Measurements from ENCODE around the gene TAF3.

The TAF3 gene

DNA sequence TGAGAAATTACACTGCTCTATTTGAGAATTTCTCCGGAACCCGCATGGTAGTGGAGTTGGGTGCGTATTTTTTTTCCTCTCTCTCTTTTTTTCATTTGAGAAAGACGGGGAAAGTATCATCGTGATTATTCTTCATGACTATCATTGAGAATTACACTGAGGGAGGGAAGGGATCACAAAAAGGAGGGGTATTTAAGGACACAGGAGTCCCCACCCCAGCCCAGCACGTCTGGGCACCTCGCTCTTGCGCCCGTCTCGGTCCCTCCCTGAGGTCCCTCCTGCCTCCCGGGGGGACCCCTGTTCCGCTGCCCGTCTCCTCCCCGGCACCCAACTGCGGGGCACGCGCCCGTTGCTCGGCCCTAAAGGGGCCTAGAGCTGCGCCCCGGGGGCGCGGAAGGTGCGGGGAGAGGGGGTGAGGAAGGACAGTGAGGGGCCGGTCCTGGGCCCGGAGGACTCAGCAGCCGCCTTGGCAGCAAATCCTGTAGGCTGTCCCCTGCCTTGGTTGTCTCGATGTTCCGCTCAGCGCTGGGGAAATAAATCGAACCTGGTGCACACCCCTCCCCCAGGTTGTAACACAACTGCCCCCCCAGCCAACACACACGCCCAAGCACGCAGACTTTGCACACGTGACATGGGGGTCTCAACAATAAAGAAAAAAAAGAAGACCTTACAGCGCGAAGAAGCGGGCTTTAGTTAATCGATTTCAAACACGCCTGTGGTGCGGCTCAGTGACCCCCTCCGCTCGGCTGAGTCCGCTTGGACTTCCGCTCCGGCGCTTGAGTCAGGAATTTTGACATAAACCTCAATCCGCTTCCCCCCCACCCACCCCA, 217.6 kb downstream of the TAF3 start:
- no peak for DNase-seq

DNA sequence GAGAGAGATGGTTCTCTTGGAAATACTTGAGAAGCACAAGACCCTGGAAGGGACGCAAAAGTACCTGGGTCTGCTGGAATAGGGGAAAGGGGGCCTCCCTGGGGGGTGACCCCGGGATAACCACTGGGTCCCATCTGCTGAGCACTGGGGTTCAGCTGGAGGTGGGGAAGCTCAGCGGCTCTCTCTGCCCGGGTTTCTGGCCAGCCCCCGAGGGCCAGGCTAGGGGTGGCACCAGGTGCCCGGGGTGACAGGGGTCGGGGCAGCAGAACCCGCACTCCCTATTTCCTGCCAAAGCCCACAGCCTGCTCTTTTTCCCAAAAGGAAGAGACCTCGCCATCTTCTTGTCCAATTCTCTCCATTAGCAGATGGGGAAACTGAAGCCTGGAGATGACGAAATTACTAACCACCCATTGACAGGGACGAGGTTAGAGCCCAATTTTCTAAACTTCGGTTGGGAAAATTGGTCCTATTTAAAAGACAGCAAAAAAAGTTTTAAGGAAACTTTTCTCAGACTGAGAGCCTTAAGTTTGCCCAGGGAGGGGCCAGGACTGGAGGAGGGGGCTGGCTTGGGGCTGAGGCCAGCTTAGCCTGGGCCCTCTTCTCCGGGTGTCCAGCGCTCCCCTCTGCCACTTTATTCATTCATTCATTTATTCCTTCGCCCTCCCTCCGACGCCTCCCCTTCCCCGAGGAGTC, 218.3 kb downstream of the TAF3 start:
- no peak for DNase-seq

DNA sequence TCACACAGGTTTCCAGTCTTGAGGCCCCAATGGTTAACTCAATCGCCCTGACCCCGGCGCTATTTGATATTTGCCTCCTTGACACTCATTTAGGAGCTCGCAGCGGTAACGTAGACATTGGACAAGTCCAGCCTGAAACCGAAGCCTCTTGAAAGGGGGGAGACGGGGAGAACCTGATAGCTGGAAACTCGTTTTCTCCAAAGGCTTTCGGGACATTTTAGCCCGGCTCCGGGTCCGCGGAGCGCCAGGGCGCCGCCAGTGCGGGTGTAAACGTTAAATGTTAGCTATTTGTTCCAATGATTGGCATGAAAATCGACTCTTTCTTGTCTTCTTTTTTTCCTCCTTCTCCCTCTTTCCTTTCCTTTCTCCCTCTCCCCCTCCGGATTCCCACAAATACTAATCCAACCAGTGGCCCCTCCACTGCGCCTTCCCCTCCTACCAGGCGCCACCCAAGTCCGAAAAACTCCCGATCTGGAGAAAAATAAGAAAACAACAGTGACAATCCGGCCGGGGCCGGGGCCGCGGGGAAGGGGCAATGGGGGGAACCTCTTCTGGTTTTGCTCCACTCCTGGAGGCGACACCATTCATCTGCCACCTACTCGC, 219.0 kb downstream of the TAF3 start:
- peak; percentile 6 for DNase-seq

DNA sequence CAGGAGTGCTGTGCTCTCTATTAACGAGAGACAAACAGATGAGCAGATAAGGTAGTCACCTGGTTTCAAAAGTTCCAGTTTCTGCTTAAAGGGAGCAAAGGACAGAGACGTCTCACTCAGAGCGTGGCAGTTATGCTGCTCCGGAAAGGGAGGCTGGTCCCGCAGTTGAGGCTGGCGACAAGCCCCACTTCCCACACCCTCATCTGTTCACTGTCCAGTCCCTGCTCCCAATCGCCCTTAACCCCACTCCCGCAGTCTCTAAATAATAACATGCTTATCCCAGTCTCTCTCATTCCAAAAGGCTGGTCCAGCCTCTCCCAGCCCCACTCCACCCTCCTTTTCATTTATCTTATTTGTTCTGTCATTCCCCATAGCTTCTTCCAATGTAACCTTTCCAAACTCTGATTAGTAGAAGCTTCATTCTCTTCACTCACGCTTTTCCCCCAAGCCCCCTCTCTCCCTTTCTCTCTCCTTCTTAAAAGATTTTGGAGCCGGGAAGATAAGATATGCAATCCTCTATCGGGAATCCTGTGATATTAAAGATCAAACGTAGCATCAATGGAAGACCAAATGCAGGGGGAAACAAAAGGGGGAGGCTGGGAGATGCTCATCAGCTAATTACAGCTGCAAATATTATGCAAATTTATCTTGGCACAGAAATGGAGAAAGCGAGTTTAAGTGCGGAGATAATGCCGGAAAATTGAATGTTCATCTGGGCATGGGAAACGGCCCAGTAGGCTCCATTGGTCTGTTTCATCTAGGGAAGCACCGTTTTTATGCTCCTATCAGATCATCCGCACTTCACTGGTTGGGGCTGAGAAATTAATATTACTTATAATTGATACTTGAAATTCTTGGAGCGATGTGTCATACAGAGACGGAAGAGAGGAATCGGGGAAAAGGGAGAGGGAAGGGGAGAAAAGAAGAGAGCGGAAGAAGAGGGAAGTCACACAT, 219.9 kb downstream of the TAF3 start:
- DNase-seq: no peak

DNA sequence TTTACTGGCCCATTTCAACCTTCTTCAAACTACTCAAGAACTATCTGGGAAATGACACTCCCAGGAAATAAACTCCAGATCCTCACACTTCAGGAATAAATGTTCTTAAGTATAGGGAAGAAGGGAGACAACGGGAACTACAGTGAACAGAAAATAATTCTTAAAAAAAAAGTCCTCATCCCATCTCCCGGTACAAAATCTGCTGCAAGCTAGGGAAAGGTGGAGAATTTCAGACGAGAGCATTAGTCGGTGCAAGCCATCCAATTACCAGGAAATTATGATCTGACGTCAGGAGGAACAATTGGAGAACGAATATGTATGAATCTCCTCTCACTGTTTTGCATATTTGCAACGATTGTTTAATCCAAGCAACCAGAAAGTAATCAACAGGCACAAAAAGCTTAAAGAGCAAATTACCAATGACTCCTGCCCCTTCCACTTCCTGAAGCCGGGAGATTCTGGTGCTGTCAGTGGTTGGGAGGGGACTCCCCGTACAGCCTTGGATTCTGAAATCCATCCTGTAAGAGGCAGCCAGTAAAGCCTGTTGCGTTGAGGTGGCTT, 221.1 kb downstream of the TAF3 start:
- DNase-seq: no peak

DNA sequence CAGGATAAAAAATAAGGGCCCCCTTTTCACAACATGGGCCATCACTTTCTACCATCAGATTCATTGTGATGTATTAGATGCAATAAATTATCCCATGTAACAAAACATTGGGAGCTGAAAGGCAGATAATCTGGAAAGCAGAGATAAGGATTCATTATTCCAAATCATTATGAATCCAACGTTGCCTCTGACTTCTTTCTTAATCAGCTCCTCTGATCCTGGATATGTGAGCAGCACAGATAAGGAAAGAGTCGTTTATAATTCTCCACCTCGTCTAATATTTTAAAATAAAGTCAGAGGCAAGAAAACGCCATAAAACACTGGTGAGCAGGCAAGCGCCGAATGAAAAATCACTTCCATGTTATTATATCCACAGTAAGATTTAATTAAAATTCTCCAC, 222.3 kb downstream of the TAF3 start:
- no peak for DNase-seq

DNA sequence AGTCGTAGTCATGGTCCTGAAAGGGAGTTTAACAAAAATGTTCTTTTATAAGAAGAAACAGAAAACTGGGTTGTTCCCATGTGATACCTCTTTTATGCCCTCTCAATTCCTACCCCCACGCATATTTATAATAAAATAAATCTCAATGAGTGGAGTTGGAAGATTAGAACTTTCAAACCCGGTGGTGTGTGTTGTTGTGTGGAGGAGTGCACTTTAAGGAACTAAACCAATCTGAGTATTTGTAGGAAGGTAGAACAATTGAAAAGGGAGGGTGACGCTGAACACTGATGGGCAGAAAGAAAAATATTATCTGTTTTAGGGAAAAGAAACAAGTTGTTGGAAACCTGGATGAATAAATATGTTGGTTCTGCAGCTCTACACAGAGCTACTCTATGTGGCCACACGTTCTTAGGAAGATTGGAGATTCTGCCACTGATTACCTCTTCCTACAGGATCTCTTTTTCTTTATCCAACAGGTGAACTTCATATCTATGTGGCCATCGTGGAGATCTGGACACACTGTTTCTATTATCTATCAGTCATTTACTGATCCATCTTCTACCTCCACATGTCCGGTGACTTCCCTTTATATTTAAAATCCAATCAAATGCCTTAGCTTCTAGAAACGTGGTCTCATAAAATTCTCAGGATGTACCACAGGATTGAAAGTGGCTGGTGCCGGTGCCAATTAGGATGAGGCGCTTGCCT, 223.1 kb downstream of the TAF3 start:
- DNase-seq: no peak

DNA sequence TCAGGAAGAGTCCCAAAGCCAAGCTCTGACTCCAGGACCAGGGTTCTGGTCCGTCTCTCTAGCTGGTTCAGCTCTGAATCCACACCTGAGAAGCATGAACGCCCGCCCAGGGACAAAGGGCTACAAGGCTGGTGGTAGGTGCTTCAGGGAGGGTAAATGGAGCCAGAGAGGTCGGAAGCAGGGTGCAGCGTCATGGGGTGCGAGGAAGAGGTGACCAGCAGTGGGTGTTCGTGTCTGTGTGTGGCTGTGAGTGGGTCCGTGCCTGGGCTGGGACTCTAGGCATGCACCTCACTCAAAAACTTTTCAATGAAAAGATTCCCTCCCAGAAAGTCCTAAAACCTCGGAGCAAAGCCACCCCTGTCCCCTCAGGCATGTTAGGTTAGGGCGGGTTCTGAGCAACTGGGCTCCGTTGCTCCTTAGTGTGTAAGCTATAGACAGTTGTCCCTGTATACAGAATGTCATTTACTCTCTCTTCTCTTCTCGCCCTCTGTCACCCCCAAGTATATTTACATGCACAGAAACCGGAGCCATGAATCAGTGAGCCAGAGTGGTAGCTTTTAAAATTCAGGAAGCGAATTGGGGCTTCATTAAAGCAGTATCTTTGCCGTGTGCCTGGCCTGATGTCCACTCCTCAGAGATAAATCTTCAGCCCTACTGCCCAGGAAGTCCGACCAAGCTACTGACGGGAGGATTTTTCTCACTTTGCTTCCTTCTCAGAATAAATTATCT, 223.9 kb downstream of the TAF3 start:
- DNase-seq: no peak

DNA sequence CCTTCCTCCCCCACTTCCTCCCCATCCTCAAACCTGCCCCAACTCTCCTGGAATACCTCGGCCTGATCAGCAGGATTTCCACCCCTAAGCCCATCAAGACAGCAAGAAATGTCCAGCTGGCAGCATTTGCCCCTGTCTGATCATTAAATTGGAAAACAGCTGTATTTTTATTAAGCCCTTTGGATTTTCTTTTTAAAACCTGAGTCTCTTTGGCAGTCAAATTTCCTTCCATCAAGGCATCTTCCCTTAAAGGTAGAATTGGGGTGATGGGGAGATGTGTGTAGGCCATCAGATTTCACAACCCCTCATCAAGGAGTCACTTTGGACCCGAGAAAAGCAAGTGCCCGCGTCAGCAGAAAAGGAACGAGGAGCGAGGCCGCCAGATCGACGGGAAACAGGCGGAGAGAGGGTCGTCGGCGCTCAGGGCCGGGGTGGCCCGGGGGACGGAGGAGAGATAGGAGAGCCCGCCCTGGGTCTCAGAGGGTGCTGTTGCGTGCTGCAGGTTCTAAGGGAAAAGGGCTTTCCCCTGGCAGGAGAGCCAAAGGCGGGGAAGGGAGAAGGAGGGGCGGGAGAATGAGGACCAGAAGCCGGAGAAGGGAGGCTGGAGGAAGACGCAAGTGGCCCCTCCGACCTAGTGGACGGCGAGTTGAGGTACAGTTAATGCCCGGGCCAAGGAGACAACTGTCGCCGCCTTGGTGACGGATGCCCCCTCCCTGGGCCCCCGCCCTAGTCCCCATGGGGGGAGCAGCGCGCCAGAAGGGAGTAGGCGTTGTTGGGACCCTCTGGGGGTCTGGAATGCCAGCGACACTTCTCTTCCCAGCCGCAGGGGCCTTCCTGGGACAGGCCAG, 224.6 kb downstream of the TAF3 start:
- DNase-seq: no peak

DNA sequence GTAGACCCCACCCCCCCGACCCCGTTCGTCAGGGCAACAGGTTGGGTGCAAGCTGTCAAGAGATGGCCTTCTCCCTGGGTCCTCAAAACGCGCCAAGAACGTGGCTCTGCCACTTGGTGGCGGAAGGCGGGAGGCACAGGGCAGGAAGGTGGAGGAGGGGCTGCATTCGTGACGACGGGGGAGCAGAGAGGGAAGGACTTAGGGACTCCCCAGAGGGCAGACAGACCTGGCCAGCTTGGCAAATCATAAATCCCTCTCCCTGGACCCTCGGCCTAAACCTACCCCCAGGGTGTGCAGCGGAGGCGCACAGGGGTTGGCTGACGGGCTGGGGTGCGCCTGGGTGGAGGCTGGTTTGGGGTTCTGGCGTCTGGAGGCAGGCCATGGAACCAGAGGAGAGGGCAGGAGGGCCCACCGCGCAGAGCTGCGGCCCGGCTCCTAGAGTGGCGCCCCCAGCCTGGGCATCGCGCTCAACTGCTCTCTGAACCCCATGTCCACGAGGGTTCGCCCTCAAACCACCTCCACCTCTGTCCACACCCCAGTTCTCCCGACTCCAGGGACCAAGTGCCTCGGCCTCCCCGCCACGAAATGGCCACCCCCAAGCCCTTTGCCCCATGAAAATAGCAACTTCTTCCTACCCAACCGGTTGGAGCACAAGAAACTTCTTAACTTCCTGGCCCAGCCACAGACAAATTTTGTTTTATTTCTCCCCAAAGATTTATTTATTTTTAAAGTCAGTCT, 225.4 kb downstream of the TAF3 start:
- peak; percentile 65 for DNase-seq

DNA sequence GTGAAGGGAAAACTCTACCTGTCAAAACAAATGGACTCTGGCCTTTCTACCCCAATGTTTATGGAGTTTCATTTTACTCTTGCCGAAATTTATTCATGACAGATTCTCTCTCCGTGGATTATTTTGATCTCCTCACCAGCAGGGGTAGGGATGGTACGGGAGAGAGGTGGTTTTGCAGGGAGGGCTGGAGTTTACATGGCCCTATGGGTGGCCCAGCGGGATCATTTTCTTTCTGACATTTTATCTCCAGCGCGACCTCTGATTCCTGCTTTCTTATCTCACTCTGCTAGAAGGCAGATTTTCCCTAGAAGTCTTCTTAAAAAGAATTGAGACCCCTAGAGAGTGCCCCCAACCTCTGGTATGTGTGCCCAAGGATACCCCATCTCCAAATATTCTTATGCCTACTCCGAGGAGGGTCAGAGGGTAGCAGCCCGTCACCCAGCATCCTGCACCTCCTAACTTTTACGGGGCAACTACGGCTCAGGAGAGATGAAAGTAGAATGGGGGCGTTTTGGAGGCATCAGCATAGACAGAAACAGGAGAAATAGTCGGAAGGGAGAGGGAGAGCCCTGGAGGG, 226.1 kb downstream of the TAF3 start:
- no peak for DNase-seq

DNA sequence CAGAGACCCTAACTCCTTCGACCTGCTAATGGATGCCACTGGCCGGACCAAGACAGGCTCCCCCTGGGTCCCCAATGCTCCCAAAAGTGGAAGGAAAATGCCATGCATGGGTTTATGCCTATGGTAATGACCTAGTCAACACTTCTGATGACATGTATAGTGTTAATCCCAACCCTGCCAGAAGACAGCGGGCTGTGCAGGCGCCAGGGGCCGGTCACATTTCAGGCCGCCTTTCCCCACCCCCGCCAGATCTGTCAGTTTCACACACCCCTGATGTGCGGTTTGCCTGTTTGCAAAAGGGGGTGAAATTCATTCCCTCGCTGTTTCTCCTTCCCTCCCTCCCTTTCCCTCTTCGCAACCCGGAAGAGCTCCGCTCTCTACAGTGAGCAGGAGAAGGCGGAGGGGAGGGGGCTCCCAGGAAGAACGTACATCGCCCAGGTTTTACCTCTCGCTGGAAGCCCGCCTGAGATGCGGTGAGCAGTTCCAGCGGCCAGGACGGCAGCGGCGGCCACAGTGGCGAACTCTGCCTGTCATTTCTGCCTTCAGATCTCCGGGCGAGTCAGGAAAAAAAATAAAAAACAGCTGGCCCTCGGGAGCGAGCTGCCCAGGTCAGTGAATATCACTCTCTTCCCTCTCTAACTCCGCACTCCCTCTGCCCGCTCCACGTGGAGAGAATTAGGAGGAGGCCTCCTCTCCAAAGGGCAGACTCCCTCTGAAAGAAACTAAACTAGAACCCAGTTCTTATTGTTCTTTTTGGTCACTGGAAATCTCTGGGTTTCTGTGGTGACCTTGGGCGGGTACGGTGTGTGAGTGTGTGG, 226.8 kb downstream of the TAF3 start:
- peak; percentile 17 for DNase-seq

DNA sequence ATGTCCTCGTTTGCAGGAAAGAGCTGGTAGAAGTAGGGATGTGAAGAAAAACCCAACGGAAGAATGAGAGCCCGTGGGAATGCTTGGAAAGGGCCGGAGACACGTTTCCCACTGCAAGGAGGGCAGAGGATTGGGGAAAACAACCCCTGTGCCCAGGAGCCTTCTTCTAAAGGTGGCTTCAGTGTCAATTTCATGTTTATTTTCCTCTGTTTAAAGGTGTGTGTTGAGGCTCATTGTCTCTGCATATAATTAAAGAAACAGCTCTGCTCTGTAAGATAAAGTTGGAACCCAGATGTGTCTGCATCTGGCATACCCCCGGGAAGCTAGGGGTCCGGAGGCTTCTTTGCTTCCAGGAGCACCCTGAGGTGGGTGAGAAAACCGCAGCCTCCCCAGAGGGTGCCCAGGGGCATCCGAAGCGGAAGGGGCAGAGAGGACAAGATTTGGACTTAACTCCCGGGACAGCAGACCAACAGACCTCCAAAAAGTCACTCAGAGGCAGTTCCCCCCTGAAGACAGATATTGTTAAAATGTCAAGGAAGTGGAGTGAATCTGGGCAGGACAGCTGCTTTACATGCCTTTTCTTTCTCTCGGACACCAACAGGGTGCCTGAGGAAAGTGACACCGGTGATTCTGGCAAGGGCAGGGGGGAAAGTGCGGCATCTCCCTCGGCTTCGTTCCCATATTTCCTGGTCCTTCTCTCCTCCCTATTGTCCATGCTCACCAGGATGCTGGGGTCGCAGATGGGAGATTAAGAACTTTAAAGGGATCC, 227.6 kb downstream of the TAF3 start:
- DNase-seq: peak; percentile 13

DNA sequence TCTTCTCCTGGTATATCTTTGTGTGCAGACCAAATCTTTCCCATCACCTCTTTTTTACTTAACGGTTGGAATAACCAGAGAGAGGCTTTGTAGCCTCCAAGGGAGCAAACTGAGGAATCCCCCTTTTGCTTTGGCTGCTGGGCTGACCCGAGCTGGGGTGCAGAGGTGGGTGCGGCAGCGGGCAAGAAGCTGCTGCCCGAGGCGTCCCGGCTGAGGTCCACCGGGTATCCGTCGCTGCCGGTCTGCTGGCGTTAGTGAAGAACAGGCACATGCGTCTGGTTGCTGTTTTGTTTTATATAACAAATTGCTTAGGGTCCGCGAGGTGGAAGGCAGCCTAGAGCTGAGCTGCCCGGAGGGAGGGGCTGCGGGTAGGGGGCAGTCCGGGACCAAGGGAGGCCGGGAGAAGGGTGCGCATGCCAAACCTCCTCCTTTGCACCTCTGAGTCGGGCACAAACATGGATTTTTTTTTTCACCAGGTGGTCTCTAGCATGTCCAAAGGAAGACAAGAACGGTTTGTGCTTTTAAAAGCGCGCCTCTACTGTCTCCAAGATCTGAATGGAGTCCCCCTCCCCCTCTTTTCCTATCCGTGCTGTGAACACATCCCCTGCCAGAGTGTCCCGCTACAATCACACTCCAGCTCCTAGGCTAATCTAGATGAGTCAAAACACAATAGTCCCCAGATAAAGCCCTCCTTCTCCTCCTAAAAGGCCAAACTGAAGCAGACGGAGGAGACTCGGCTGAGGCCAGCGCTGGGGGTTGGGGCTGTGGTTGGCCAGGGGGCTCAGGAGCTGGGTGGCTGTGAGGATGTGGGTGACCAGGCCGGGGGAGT, 229.4 kb downstream of the TAF3 start:
- no peak for DNase-seq

DNA sequence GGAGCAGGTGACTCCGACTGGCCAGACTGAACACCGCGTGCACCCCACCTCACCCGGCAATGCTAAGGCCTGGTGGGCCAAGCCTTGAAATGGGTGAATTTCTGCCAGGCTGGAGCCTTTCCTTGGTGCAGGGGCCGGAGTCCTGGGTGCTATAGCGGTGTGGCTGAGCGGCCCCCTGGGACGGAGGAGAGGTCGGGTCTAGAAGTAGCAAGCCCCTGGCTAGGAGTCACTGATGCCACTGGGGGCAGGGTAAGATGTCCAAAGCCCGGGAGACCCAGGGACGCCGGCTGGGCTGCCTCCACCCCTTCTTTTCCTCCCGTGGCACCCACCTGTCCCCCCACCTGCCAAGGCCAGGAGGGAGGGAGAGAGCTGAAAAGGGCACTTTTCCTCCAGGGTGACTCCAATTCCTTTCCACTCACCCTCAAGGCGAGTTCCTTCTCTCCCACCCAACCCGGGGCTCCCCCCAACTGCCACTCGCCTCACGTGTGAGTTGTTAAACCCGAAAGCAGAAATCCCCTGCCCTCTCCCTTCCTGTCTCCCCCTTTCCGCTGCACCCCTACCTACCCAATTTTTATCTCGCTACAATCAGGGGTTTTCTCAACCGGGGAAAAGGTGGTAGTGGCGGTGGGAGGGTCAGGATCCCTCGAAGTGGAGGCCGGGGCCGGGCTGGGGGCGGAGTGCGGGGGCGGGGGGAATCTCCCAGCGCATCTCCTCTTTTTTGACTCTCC, 230.1 kb downstream of the TAF3 start:
- peak; percentile 30 for DNase-seq

Data from CD4-positive, alpha-beta T cell treated with Interleukin-17A for 4 hours (primary cell).